Mucosa of descending colon (tissue), 3 donors: ENCODE measurements around the gene IL17RD. TPM values are rescaled to one million over a fixed set of nuclear protein-coding genes. Genes with fewer than 3 reads are reported as not detected.
A peak's percentile ranks its signal among the peaks of the same experiment; 100 is the strongest.

Experiments used
- ATAC-seq: fragments of 200-7000 bp; cut with Tn5 transposase; one replicate; pipeline ENCODE4 v1.9.1; 2020; ENCODE audit warnings: mild to moderate bottlenecking, moderate library complexity
- DNase-seq, 3 donors: peaks; one replicate each; pipeline ENCODE4 v3.0.0-alpha.2; 2020
- H3K36me3 ChIP-seq: fragments of 200-600 bp; one replicate; pipeline ENCODE4 v1.8.0; 2021; ENCODE audit warnings: low read depth, mild to moderate bottlenecking
- H3K4me1 ChIP-seq: fragments of 200-600 bp; one replicate; pipeline ENCODE4 v1.8.0; 2021; ENCODE audit warnings: low read depth, mild to moderate bottlenecking
- H3K4me3 ChIP-seq: fragments of 200-600 bp; one replicate; pipeline ENCODE4 v1.8.0; 2021; ENCODE audit warnings: mild to moderate bottlenecking
- H3K9me3 ChIP-seq: fragments of 200-600 bp; one replicate; pipeline ENCODE4 v1.8.0; 2021; ENCODE audit warnings: mild to moderate bottlenecking
- intact Hi-C, 2 donors: fragments of 100-400 bp; cut with DNase I in 1 of 2; cut with micrococcal nuclease in 1 of 2; formaldehyde crosslinking; loops; one replicate each; pipeline versions ENCODE4 v1.11.0 to v1.11.1; 2022; cut with DNase I, micrococcal nuclease
- total RNA-seq, 3 donors: library from RNA; stranded (reverse); fragmentation: NEBNext Ultra II Directional in 2 of 3; extraction: Animal tissue kit (Norgen Biotek cat#: 25700) in 2 of 3; gene quantifications; one replicate each; pipeline versions ENCODE4 v1.2.1 to v1.2.4, GENCODE V29; 2021 to 2023
- TF ChIP-seq, protein P1 (sequence below): fragments of 200-600 bp; IDR thresholded peaks from one replicate; pipeline ENCODE4 v1.8.0; 2022; ENCODE audit warnings: antibody characterized with exemption, mild to moderate bottlenecking
- donor health status: DM: no; HTN: no; CAD: no; lungs with moderate emphysema.
- donor health status: DM: no; HTN: no; CAD: no.
- donor health status: DM: no; HTN: yes; CAD: no.

The IL17RD gene
- total RNA-seq, 3 donors from 2014 or later = 1.2 to 14.8 (median 1.4) TPM

DNA sequence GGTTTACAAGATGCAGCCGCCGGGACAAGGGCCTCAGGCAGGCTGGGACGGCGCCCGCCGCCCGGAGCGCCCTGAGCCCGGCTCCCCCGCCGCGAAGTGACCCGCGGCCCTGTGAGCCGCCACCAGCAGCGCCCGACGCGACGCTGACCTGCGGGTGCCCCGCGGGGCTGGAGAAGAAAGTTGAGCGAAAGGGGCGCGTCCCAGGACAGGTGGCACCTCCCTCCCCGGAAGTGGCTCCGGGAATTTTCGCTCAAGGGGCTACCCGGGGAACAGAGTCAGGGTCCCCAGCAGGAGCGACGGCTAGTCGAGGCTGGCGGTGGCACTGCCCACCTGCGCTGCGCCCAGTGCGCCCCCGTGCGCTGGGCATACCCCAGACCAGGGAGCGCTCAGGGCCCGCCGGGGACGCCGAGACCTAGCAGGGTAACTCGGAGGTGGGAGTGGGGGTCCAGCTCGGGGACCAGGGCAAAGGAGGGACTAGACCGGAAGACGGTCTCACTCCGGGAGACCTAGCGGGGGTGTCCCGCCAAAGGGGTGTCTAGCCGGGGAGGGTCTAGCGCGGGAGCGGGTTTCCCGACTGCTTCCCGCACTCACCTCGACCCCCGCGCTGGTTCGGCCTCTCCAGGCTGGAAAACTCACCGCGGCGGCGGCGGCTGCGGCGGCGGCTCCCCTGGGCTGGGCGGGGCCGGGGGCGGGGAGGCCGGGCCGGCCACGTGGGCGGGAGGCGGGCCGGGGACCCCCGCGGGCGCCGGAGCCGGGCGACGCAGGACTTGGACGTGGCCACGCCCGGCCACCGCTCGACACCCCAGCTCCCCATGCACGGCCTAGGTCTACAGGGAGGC is 86.3 kb downstream of the IL17RD start:
- DNase-seq (peak; percentile 55 to 73 (median 70)), ATAC-seq (peak; percentile 81)
- intact Hi-C loops = loop anchor here in 1 of 2 donors (5.0 kb wide), 1 partner anchor 72 kb away; no protein-coding TSS in a partner anchor
- TF ChIP-seq, protein P1, sequence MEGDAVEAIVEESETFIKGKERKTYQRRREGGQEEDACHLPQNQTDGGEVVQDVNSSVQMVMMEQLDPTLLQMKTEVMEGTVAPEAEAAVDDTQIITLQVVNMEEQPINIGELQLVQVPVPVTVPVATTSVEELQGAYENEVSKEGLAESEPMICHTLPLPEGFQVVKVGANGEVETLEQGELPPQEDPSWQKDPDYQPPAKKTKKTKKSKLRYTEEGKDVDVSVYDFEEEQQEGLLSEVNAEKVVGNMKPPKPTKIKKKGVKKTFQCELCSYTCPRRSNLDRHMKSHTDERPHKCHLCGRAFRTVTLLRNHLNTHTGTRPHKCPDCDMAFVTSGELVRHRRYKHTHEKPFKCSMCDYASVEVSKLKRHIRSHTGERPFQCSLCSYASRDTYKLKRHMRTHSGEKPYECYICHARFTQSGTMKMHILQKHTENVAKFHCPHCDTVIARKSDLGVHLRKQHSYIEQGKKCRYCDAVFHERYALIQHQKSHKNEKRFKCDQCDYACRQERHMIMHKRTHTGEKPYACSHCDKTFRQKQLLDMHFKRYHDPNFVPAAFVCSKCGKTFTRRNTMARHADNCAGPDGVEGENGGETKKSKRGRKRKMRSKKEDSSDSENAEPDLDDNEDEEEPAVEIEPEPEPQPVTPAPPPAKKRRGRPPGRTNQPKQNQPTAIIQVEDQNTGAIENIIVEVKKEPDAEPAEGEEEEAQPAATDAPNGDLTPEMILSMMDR = no peak
- Histone ChIP-seq H3K36me3 (no peaks in the 10 kb centered on the region), H3K4me1 (peaks cover 4% of the 10 kb centered on the region), H3K9me3 (no peaks in the 10 kb centered on the region), H3K4me3 (peak overlapping the region; percentile 44)

DNA sequence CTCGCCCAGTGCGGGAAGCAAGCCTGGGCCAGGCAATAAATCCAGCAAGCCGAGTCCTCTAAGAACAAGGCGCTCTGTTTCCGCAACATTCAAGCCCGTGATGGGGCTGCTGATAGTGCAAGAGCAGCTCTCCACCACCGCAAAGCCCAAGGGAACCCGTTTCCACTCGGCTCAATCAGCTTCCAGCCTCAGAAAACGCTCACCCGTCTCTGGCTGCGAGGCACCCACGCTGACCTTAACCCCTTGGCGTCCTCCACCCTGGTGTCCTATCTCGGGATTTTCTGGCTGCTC is 86.9 kb downstream of the IL17RD start:
- TF ChIP-seq, protein P1 = no peak
- H3K4me1 ChIP-seq = peaks cover 4% of the 10 kb centered on the region
- H3K36me3 ChIP-seq = no peaks in the 10 kb centered on the region
- ATAC-seq = peak; percentile 78
- peak overlapping the region; percentile 44 for H3K4me3 ChIP-seq
- H3K9me3 ChIP-seq = no peaks in the 10 kb centered on the region
- peak; percentile 65 to 73 (median 71) for DNase-seq
- intact Hi-C loops = loop anchor here in 1 of 2 donors (5.0 kb wide), 1 partner anchor 71 kb away; no protein-coding TSS in a partner anchor

DNA sequence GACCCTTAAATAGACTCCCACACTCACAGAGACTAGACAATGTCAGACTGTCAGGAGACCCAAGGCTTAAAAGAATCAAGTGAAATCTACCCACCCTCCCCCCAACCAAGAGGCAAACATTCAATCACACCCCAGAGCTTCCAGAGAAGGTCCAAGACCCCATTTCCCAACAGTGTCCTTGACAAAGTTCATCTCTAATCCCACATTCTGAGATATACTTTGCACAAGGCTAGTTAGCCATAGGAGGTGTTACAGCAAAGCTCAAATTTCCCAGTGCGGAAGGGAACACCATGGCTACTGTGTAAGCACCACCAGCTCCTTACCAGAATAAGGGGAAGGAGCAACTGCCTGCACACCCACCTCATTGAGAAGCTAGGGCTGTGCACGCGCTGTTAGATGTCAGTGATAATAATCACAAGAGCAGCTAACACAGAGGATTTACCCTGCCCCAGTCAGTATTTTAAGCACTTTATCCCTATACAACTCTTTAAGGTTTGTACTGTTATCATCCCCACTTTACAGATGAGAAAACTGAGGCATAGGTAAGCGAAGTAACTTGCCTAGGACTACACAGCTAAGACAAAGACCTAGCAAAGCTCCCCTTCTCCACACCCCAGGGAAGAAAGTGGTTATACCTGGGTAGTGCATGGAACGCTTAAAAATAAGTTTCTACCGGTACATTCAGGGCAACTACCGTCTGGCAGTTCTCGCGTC is 87.4 kb downstream of the IL17RD start:
- ATAC-seq (no peak), DNase-seq (no peak)
- Histone ChIP-seq H3K4me1 (peaks cover 4% of the 10 kb centered on the region), H3K36me3 (no peaks in the 10 kb centered on the region), H3K4me3 (no peak overlapping the region), H3K9me3 (no peaks in the 10 kb centered on the region)
- TF ChIP-seq, protein P1 = no peak
- intact Hi-C loops = loop anchor here in 1 of 2 donors (5.0 kb wide), 1 partner anchor 70 kb away; no protein-coding TSS in a partner anchor

DNA sequence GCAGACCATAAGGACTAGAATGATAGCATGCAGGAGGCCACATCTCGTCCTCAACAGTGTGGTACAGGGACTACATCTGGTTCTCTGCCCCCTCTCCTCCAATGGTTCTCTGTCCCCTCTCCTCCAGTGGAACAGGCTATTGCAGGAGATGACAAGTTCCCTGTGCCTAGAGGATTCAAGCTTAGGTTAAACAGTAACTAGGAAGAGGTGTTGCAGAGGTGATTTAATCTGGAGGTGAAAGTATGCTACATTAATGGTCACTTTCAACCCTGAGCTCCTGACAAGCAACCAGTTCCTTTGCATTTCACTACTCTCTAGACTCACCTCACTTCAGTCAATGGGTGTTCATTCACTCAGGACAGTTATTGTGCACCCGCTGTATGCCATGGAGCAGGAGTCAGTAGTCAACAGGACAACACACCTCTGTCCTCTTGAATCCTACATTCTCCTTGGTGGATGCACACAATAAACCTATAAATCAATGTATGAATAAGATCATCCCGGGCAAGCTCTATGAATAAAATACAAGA is 88.7 kb downstream of the IL17RD start:
- intact Hi-C loops = loop anchor here in 1 of 2 donors (5.0 kb wide), 1 partner anchor 69 kb away; no protein-coding TSS in a partner anchor
- H3K36me3 ChIP-seq = no peaks in the 10 kb centered on the region
- no peak overlapping the region for H3K4me3 ChIP-seq
- DNase-seq (no peak), ATAC-seq (no peak)
- peaks cover 4% of the 10 kb centered on the region for H3K4me1 ChIP-seq
- H3K9me3 ChIP-seq = no peaks in the 10 kb centered on the region
- TF ChIP-seq, protein P1 = no peak

DNA sequence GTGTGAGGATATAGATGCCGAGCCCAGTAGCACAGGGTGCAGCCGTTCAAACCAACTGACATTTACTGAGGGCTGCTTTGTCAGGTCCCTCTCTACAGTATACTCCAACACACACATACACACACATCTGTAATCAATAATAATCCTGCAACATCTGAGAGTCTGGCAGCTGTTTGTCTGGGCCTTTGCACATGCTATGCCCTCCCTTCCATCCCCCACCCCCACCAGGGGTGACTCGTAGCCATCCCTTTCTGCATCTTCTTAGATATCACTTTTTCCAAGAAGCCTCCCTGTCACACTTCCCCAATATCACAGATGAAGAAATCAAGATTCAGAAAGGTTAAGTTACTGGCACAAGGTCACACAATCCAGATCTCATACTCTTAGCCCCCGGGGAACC is 91.0 kb downstream of the IL17RD start:
- no peak overlapping the region for H3K4me3 ChIP-seq
- intact Hi-C loops = no loop called here
- H3K9me3 ChIP-seq = no peaks in the 10 kb centered on the region
- H3K4me1 ChIP-seq = no peaks in the 10 kb centered on the region
- H3K36me3 ChIP-seq = no peaks in the 10 kb centered on the region
- TF ChIP-seq, protein P1 = no peak
- no peak for ATAC-seq
- no peak for DNase-seq
